ENCODE results near the gene KIDINS220. TPM values are rescaled to one million over a fixed set of nuclear protein-coding genes. Genes with fewer than 3 reads are reported as not detected.

KIDINS220 gene
- polyA plus RNA-seq, 1 donor from 2014 or later = 329 TPM

- Histone ChIP-seq H3K36me3 (ENCODE audit: insufficient read depth, low read length) (no peaks in the 10 kb centered on the region), H3K9me2 (ENCODE audit: insufficient read depth, low read length) (no peaks in the 10 kb centered on the region), H3K9me3 (ENCODE audit: low read length) (no peaks in the 10 kb centered on the region), H4K20me1 (ENCODE audit: insufficient read depth) (no peaks in the 10 kb centered on the region), H3K4me3 (ENCODE audit: low read length) (no peak overlapping the region), H3K4me2 (ENCODE audit: low read length) (no peak overlapping the region), H3K79me2 (replicated peaks; ENCODE audit: insufficient read depth, low read length) (no peaks in the 10 kb centered on the region), H3K27me3 (ENCODE audit: insufficient read depth, low read depth, low read length) (no peaks in the 10 kb centered on the region), H3F3A (ENCODE audit: insufficient read depth, low read length, poor library complexity, severe bottlenecking) (no peaks in the 10 kb centered on the region), H3K27ac (ENCODE audit: low read length) (no peak overlapping the region), H2AFZ (ENCODE audit: low read depth, low read length) (no peak overlapping the region), H3K9ac (ENCODE audit: low read length) (no peak overlapping the region)
- TF ChIP-seq SMC3 (conservative IDR thresholded peaks at IDR 0.05; ENCODE audit: poor library complexity) (no peak), EZH2 (IDR thresholded peaks at IDR 0.05; ENCODE audit: borderline replicate concordance, insufficient read depth, low read length, poor library complexity, severe bottlenecking) (no peak), MXI1 (conservative IDR thresholded peaks at IDR 0.05; ENCODE audit: poor library complexity, severe bottlenecking) (no peak), TAF1 (IDR thresholded peaks at IDR 0.05; ENCODE audit: low read depth) (no peak), REST (IDR thresholded peaks at IDR 0.05; ENCODE audit: borderline replicate concordance) (no peak), POLR2AphosphoS5 (IDR thresholded peaks at IDR 0.05) (no peak), RAD21 (conservative IDR thresholded peaks at IDR 0.05) (no peak), EP300 (conservative IDR thresholded peaks at IDR 0.05; ENCODE audit: poor library complexity, severe bottlenecking) (no peak)
- TF ChIP-seq, protein P1, sequence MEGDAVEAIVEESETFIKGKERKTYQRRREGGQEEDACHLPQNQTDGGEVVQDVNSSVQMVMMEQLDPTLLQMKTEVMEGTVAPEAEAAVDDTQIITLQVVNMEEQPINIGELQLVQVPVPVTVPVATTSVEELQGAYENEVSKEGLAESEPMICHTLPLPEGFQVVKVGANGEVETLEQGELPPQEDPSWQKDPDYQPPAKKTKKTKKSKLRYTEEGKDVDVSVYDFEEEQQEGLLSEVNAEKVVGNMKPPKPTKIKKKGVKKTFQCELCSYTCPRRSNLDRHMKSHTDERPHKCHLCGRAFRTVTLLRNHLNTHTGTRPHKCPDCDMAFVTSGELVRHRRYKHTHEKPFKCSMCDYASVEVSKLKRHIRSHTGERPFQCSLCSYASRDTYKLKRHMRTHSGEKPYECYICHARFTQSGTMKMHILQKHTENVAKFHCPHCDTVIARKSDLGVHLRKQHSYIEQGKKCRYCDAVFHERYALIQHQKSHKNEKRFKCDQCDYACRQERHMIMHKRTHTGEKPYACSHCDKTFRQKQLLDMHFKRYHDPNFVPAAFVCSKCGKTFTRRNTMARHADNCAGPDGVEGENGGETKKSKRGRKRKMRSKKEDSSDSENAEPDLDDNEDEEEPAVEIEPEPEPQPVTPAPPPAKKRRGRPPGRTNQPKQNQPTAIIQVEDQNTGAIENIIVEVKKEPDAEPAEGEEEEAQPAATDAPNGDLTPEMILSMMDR (IDR thresholded peaks at IDR 0.05; ENCODE audit: poor library complexity, severe bottlenecking) = no peak
Observed at GRCh38 chr2:8860239-8860638, 22.8 kb upstream of the KIDINS220 start.

GRCh38 chr2:8858910-8859309 lies 21.5 kb upstream of the KIDINS220 start:
- Histone ChIP-seq H3K9ac (ENCODE audit: low read length) (no peak overlapping the region), H3K36me3 (ENCODE audit: insufficient read depth, low read length) (no peaks in the 10 kb centered on the region), H3K9me3 (ENCODE audit: low read length) (no peaks in the 10 kb centered on the region), H3F3A (ENCODE audit: insufficient read depth, low read length, poor library complexity, severe bottlenecking) (no peaks in the 10 kb centered on the region), H3K27ac (ENCODE audit: low read length) (no peak overlapping the region), H3K4me2 (ENCODE audit: low read length) (no peak overlapping the region), H3K79me2 (replicated peaks; ENCODE audit: insufficient read depth, low read length) (no peaks in the 10 kb centered on the region), H3K9me2 (ENCODE audit: insufficient read depth, low read length) (no peaks in the 10 kb centered on the region), H3K27me3 (ENCODE audit: insufficient read depth, low read depth, low read length) (no peaks in the 10 kb centered on the region), H3K4me3 (ENCODE audit: low read length) (no peak overlapping the region), H2AFZ (ENCODE audit: low read depth, low read length) (no peak overlapping the region), H4K20me1 (ENCODE audit: insufficient read depth) (no peaks in the 10 kb centered on the region)
- no peak for TF ChIP-seq REST (IDR thresholded peaks at IDR 0.05; ENCODE audit: borderline replicate concordance)
- TF ChIP-seq MXI1 (conservative IDR thresholded peaks at IDR 0.05; ENCODE audit: poor library complexity, severe bottlenecking) = no peak
- TF ChIP-seq EP300 (conservative IDR thresholded peaks at IDR 0.05; ENCODE audit: poor library complexity, severe bottlenecking) = no peak
- no peak for TF ChIP-seq POLR2AphosphoS5 (IDR thresholded peaks at IDR 0.05)
- no peak for TF ChIP-seq SMC3 (conservative IDR thresholded peaks at IDR 0.05; ENCODE audit: poor library complexity)
- no peak for TF ChIP-seq EZH2 (IDR thresholded peaks at IDR 0.05; ENCODE audit: borderline replicate concordance, insufficient read depth, low read length, poor library complexity, severe bottlenecking)
- TF ChIP-seq, protein P1 (IDR thresholded peaks at IDR 0.05; ENCODE audit: poor library complexity, severe bottlenecking) = no peak
- no peak for TF ChIP-seq RAD21 (conservative IDR thresholded peaks at IDR 0.05)
- TF ChIP-seq TAF1 (IDR thresholded peaks at IDR 0.05; ENCODE audit: low read depth) = no peak
